HepG2 (cell line): ENCODE data around the gene GJB4. TPM values are rescaled to one million over a fixed set of nuclear protein-coding genes. Genes with fewer than 3 reads are reported as not detected.

Source experiments
- ATAC-seq: fragments of 200-7000 bp; cut with Tn5 transposase; 3 replicates; pipeline ENCODE4 v1.9.1; 2020; ENCODE audit warnings: mild to moderate bottlenecking, moderate library complexity
- BruUV-seq: library from RNA; stranded (reverse); fragments of 400-500 nt; replicated peaks from 2 replicates; lab custom pipeline; 2021; lab: Mats Ljungman, UMichigan
- CTCF ChIA-PET: fragments of 300-600 bp; formaldehyde crosslinking; extraction: SDS; loops from one replicate; lab custom pipeline; 2021; ENCODE audit warnings: low total read pairs, inconsistent platforms, low intra/inter-chr PET ratio; lab: Yijun Ruan, JAX
- POLR2A ChIA-PET: fragments of 350-600 bp; sonication (Branson Sonifier 250); formaldehyde crosslinking; loops from one replicate; lab custom pipeline; 2020; ENCODE audit warnings: antibody characterized with exemption, inconsistent platforms; lab: Yijun Ruan, JAX
- DNase-seq: peaks from one replicate; pipeline ENCODE4 v3.0.0-alpha.2; 2015; ENCODE audit warnings: low spot score
- FAIRE-seq: peaks from 3 replicates; lab custom pipeline; 2011; peaks lifted over from hg19 to GRCh38; lab: Jason Lieb, UNC
- H2AFZ ChIP-seq: one replicate; pipeline ENCODE4 v1.6.1; 2011; ENCODE audit warnings: low read length, inconsistent platforms
- H3K27ac ChIP-seq: fragments of 300-600 bp; 3 replicates; pipeline ENCODE4 v1.8.0; 2011; ENCODE audit warnings: mixed run types, mild to moderate bottlenecking, mixed read lengths, low read length, inconsistent platforms; ENCODE audit not compliant: insufficient read depth; ENCODE audit errors: extremely low read length
- H3K27me3 ChIP-seq, 2 experiments: fragments of 200-600 bp in 1 of 2; 2 replicates in 1 of 2; 3 replicates in 1 of 2; pipeline versions ENCODE4 v1.6.0 to v1.8.0; 2011; ENCODE audit warnings: low read length in 2 of 2, mild to moderate bottlenecking in 2 of 2, moderate library complexity in 2 of 2, inconsistent platforms in 1 of 2; ENCODE audit not compliant: insufficient read depth in 2 of 2, control insufficient read depth in 1 of 2
- H3K36me3 ChIP-seq, 2 experiments: fragments of 200-600 bp in 1 of 2; replicated peaks in 1 of 2; 2 replicates in 1 of 2; 3 replicates in 1 of 2; pipeline versions ENCODE4 v1.5.1 to v1.8.0; 2011; ENCODE audit warnings: low read length in 2 of 2, inconsistent platforms in 1 of 2; ENCODE audit not compliant: insufficient read depth in 2 of 2, control insufficient read depth in 1 of 2
- H3K4me1 ChIP-seq: 2 replicates; pipeline ENCODE4 v1.5.1; 2012; ENCODE audit warnings: low read length, inconsistent platforms; ENCODE audit not compliant: insufficient read depth
- H3K4me2 ChIP-seq: 2 replicates; pipeline ENCODE4 v1.6.0; 2011; ENCODE audit warnings: low read depth, low read length, inconsistent platforms
- H3K4me3 ChIP-seq, 3 experiments: fragments of 200-600 bp in 1 of 3; sonication (generic), shearing (Covaris generic) in 1 of 3; replicated peaks in 1 of 3; 2 replicates each; pipeline ENCODE4 v1.5.1; 2011 to 2016; ENCODE audit warnings: low read length in 3 of 3, inconsistent platforms in 2 of 3, low read depth in 2 of 3, mild to moderate bottlenecking in 2 of 3, control low read depth in 1 of 3, mixed read lengths in 1 of 3; ENCODE audit not compliant: insufficient read depth in 1 of 3
- H3K79me2 ChIP-seq: one replicate; pipeline ENCODE4 v1.6.1; 2011; ENCODE audit warnings: low read length, inconsistent platforms; ENCODE audit not compliant: insufficient read depth
- H3K9ac ChIP-seq: 2 replicates; pipeline ENCODE4 v1.6.0; 2011; ENCODE audit warnings: mild to moderate bottlenecking, low read depth, low read length, inconsistent platforms; ENCODE audit not compliant: insufficient read depth
- H3K9me3 ChIP-seq: 2 replicates; pipeline ENCODE4 v1.5.1; 2012; ENCODE audit warnings: mild to moderate bottlenecking, low read length
- H4K20me1 ChIP-seq: 2 replicates; pipeline ENCODE4 v1.6.0; 2011; ENCODE audit warnings: inconsistent platforms, mild to moderate bottlenecking, low read length, moderate library complexity; ENCODE audit not compliant: insufficient read depth
- FOXC1 ChIP-seq: sonication (generic); formaldehyde crosslinking; IDR thresholded peaks from 2 replicates; pipeline ENCODE4 v1.8.0; 2022; ENCODE audit warnings: mild to moderate bottlenecking, missing genetic modification reagents, borderline replicate concordance
- HDAC1 ChIP-seq: sonication (generic); formaldehyde crosslinking; IDR thresholded peaks from 2 replicates; pipeline ENCODE4 v1.5.1; 2020; ENCODE audit warnings: mild to moderate bottlenecking, missing genetic modification reagents
- HMGA1 ChIP-seq: sonication (generic); formaldehyde crosslinking; conservative IDR thresholded peaks from 2 replicates; pipeline ENCODE4 v1.4.0; 2020; ENCODE audit warnings: missing genetic modification reagents
- IKZF4 ChIP-seq: sonication (generic); formaldehyde crosslinking; IDR thresholded peaks from 2 replicates; pipeline ENCODE4 v1.5.1; 2020; ENCODE audit warnings: borderline replicate concordance, mild to moderate bottlenecking, low read depth, missing genetic modification reagents; ENCODE audit errors: not compliant biosample characterization
- ZBTB7B ChIP-seq: sonication (generic); formaldehyde crosslinking; IDR thresholded peaks from 2 replicates; pipeline ENCODE4 v1.4.0; 2020; ENCODE audit warnings: missing genetic modification reagents
- ZKSCAN8 ChIP-seq: IDR thresholded peaks from 2 replicates; pipeline ENCODE4 v1.6.1; 2016; ENCODE audit warnings: borderline replicate concordance, missing genetic modification reagents, missing compliant biosample characterization
- ZMYM3 ChIP-seq: sonication (generic); formaldehyde crosslinking; IDR thresholded peaks from 2 replicates; pipeline ENCODE4 v1.5.1; 2020; ENCODE audit warnings: mild to moderate bottlenecking, missing genetic modification reagents
- ZNF331 ChIP-seq: sonication (generic); formaldehyde crosslinking; IDR thresholded peaks from 2 replicates; pipeline ENCODE4 v1.4.0; 2020; ENCODE audit warnings: missing genetic modification reagents
- ZNF710 ChIP-seq: sonication (generic); formaldehyde crosslinking; IDR thresholded peaks from 2 replicates; pipeline ENCODE4 v1.5.0; 2020; ENCODE audit warnings: mild to moderate bottlenecking, missing genetic modification reagents, borderline replicate concordance
- ZNF737 ChIP-seq: sonication (generic); formaldehyde crosslinking; IDR thresholded peaks from 2 replicates; pipeline ENCODE4 v1.5.0; 2020; ENCODE audit warnings: missing genetic modification reagents, mild to moderate bottlenecking, borderline replicate concordance
- ZNF792 ChIP-seq: IDR thresholded peaks from 2 replicates; pipeline ENCODE4 v1.6.1; 2016
- ZNF839 ChIP-seq: sonication (generic); formaldehyde crosslinking; IDR thresholded peaks from 2 replicates; pipeline ENCODE4 v1.4.0; 2020; ENCODE audit warnings: missing genetic modification reagents, mild to moderate bottlenecking, borderline replicate concordance
- WGBS: methylation state at CpG from one replicate; pipeline ENCODE4 v1.1.6; 2017; ENCODE audit warnings: low lambda C conversion rate; 5-methylcytosine and 5-hydroxymethylcytosine counted together
- in situ Hi-C: cut with HindIII; loops from 2 replicates; pipeline ENCODE4 v1.10.0; 2017; ENCODE audit warnings: low pct_unique_long_range_greater_than_20kb; ENCODE audit not compliant: extremely low pct_ligation_motif_present
- intact Hi-C: fragments of 100-400 bp; cut with micrococcal nuclease; formaldehyde crosslinking; loops from one replicate; pipeline ENCODE4 v1.10.0; 2022; ENCODE audit not compliant: unreplicated experiment
- polyA plus RNA-seq, 8 experiments: library from polyadenylated mRNA; depleted of rRNA in 3 of 8; stranded (reverse) in 7 of 8; unstranded in 1 of 8; fragments of >200 nt; fragmentation: Illumina TruSeq in 4 of 8; extraction: Trizol in 4 of 8; gene quantifications; 2 replicates each; pipeline versions ENCODE4 v1.2.1 to v1.2.3, GENCODE V29; 2011 to 2016; ENCODE audit warnings: low read depth in 4 of 8, missing spikeins in 1 of 8, mixed read lengths in 1 of 8; ENCODE audit not compliant: insufficient read depth in 1 of 8
- total RNA-seq, 5 experiments: library from RNA; depleted of rRNA; stranded (reverse); fragments of >200 nt; fragmentation: Illumina TruSeq; extraction: Trizol; gene quantifications; 2 replicates each; pipeline ENCODE4 v1.2.3, GENCODE V29; 2016; ENCODE audit warnings: low read depth in 1 of 5

Gene GJB4
- total and polyA plus RNA-seq, 2 of the 13 experiments (the other 11 are each of a cell fraction or from before 2014, with no cell fraction given), result not detected

DNA sequence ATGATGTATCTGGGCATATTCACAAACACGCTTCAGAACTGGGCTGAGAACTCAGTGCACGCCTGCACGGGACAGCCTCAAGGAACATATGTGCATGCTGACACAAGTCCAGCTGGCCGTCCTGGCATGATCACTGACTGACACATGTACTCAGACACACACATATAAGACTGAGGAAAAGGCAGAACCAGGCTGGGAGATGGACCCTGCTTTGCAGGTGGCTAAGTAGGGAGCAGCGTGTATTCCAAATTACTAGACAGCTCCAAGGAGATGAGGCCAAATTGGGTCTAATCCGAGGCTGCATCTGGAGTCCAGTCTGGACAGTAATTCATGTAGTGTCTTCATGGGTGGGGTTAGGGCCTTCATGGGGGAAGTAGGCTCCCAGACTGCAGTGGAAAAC lies 46.1 kb upstream of the GJB4 start:
- TF ChIP-seq ZNF839 (CRISPR knock-in tag) (no peak), HMGA1 (no peak), ZNF737 (CRISPR knock-in tag) (no peak), IKZF4 (CRISPR knock-in tag) (no peak), HDAC1 (CRISPR knock-in tag) (no peak), ZNF331 (no peak), ZNF710 (no peak), ZMYM3 (CRISPR knock-in tag) (no peak), ZNF792 (CRISPR knock-in tag) (no peak), ZKSCAN8 (CRISPR knock-in tag) (no peak), FOXC1 (CRISPR knock-in tag) (no peak), ZBTB7B (no peak)

More for the DNA sequence above, 46.1 kb upstream of the GJB4 start:
- no peaks in the 10 kb centered on the region for H4K20me1 ChIP-seq
- 10% methylated on average over 4 of the region's 6 CpGs for WGBS
- peaks cover 0 to 9% of the 10 kb centered on the region in 2 experiments; a peak in 2 of 5 replicates for H3K27me3 ChIP-seq
- in situ Hi-C loops (no loop called here), intact Hi-C loops (no loop called here)
- no peaks in the 10 kb centered on the region for H3K9me3 ChIP-seq
- H3K4me1 ChIP-seq, result no peaks in the 10 kb centered on the region
- no peak for FAIRE-seq
- no peak overlapping the region for H3K9ac ChIP-seq
- H3K27ac ChIP-seq, result no peak overlapping the region
- H2AFZ ChIP-seq, result no peak overlapping the region
- H3K79me2 ChIP-seq, result no peaks in the 10 kb centered on the region
- ChIA-PET CTCF (no interaction called here), POLR2A (no interaction called here)
- H3K36me3 ChIP-seq, result no peaks in the 10 kb centered on the region
- ATAC-seq, result no peak
- no TSS peak for BruUV-seq
- H3K4me3 ChIP-seq, result no peak overlapping the region
- no peak overlapping the region for H3K4me2 ChIP-seq
- DNase-seq, result no peak
